NCI-H1694 (cell line): Measurements from ENCODE around the gene DPH2.
A peak's percentile ranks its signal among the peaks of the same experiment; 100 is the strongest.

Experiments used
- DNase-seq: peaks from one replicate; lab custom pipeline; 2025; lab: John Stamatoyannopoulos, UW

DPH2 gene

GRCh38 chr1:43969746-43970466 is at the start of gene DPH2:
DPH2 (plus strand) TSS chr1:43970010; CDS start chr1:43970176, 166 bp downstream.
- peak; percentile 96 for DNase-seq

GRCh38 chr1:43921022-43921421 is 48.8 kb upstream of the DPH2 start:
- DNase-seq, result no peak

GRCh38 chr1:43924516-43924915 is 45.3 kb upstream of the DPH2 start:
- DNase-seq, result no peak

- DNase-seq, result no peak
Measured at GRCh38 chr1:43925846-43926245, 44.0 kb upstream of the DPH2 start.

- DNase-seq, result no peak
Measured at GRCh38 chr1:43930168-43930948, 39.5 kb upstream of the DPH2 start.

GRCh38 chr1:43930949-43931275 is 38.9 kb upstream of the DPH2 start:
- no peak for DNase-seq

GRCh38 chr1:43931711-43932660 is 37.8 kb upstream of the DPH2 start:
- no peak for DNase-seq

- DNase-seq, result no peak
Measured at GRCh38 chr1:43932786-43933385, 36.9 kb upstream of the DPH2 start.

GRCh38 chr1:43933386-43934100 is 36.3 kb upstream of the DPH2 start, which contains the start of gene ARTN:
ARTN (plus strand) TSS chr1:43933801; CDS start chr1:43935657, 1,856 bp downstream.
- DNase-seq, result no peak

GRCh38 chr1:43934101-43934985 is 35.5 kb upstream of the DPH2 start:
- peak; percentile 30 for DNase-seq

- DNase-seq, result no peak
Measured at GRCh38 chr1:43934986-43935324, 34.9 kb upstream of the DPH2 start.

- no peak for DNase-seq
Measured at GRCh38 chr1:43935711-43936427, 33.9 kb upstream of the DPH2 start.

- no peak for DNase-seq
Measured at GRCh38 chr1:43936431-43937151, 33.2 kb upstream of the DPH2 start.

- DNase-seq, result no peak
Measured at GRCh38 chr1:43937179-43937865, 32.5 kb upstream of the DPH2 start.

- DNase-seq, result no peak
Measured at GRCh38 chr1:43938383-43938782, 31.4 kb upstream of the DPH2 start.

GRCh38 chr1:43938892-43939587 is 30.8 kb upstream of the DPH2 start:
- no peak for DNase-seq

GRCh38 chr1:43942411-43942810 is 27.4 kb upstream of the DPH2 start:
- no peak for DNase-seq

GRCh38 chr1:43944860-43945259 is 24.9 kb upstream of the DPH2 start:
- no peak for DNase-seq
